Measurements from ENCODE around the gene PACC1.

DNA sequence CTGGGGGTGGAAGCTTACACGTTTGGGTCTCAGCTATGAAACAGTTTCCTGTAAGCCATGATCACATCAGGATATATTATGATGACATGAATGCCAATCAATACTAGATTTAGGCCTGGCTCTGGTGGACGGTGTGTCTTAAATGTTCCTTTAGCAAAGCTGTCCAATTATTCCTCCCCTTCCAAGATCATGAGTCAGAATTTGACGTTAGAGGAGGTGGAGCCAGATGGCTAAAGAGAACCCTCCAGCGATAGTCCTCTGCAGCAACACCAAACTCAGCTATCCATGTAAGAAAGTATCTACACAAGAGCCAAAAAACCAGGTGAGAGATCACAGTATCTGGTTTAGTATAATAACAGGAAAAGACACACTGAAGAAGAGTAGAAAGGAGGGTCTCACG, 47.8 kb downstream of the PACC1 start:
- TF ChIP-seq, protein P1, sequence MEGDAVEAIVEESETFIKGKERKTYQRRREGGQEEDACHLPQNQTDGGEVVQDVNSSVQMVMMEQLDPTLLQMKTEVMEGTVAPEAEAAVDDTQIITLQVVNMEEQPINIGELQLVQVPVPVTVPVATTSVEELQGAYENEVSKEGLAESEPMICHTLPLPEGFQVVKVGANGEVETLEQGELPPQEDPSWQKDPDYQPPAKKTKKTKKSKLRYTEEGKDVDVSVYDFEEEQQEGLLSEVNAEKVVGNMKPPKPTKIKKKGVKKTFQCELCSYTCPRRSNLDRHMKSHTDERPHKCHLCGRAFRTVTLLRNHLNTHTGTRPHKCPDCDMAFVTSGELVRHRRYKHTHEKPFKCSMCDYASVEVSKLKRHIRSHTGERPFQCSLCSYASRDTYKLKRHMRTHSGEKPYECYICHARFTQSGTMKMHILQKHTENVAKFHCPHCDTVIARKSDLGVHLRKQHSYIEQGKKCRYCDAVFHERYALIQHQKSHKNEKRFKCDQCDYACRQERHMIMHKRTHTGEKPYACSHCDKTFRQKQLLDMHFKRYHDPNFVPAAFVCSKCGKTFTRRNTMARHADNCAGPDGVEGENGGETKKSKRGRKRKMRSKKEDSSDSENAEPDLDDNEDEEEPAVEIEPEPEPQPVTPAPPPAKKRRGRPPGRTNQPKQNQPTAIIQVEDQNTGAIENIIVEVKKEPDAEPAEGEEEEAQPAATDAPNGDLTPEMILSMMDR (conservative IDR thresholded peaks at IDR 0.05; ENCODE audit: low read depth, low read length) = no peak
- TF ChIP-seq EZH2 (IDR thresholded peaks at IDR 0.05; ENCODE audit: low read length, unreplicated experiment) = no peak
